AG09319 (cell line): ENCODE measurements around the gene SUCLG1.

Experiments
- DNase-seq: peaks from one replicate; pipeline ENCODE4 v3.0.0-alpha.2; 2010; ENCODE audit warnings: low read depth; ENCODE audit errors: extremely low read depth
- TF ChIP-seq, protein P1 (sequence below): IDR thresholded peaks from 2 replicates; pipeline ENCODE4 v1.5.1; 2011; ENCODE audit warnings: low read depth, mild to moderate bottlenecking, inconsistent platforms, low read length, moderate library complexity

The SUCLG1 gene

DNA sequence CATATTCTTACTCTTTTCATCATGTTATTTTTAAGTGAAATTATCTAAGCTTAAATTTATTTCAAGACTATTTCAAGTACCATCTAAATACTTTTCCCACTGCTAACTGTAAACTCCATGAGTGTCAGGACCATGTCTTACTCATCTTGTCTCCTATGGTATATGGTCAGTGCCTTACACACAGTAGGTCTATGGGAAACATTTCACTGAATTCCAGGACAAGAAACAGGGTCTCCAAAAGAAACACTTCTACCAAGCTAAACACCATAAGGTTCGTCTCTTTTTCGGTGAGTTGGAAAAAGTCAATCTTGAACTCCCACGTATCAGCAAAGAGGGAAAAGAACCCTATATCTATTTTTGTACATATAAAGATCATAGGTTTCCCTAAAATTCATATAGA, 6.5 kb downstream of the SUCLG1 start:
- no peak for DNase-seq
- TF ChIP-seq, protein P1, sequence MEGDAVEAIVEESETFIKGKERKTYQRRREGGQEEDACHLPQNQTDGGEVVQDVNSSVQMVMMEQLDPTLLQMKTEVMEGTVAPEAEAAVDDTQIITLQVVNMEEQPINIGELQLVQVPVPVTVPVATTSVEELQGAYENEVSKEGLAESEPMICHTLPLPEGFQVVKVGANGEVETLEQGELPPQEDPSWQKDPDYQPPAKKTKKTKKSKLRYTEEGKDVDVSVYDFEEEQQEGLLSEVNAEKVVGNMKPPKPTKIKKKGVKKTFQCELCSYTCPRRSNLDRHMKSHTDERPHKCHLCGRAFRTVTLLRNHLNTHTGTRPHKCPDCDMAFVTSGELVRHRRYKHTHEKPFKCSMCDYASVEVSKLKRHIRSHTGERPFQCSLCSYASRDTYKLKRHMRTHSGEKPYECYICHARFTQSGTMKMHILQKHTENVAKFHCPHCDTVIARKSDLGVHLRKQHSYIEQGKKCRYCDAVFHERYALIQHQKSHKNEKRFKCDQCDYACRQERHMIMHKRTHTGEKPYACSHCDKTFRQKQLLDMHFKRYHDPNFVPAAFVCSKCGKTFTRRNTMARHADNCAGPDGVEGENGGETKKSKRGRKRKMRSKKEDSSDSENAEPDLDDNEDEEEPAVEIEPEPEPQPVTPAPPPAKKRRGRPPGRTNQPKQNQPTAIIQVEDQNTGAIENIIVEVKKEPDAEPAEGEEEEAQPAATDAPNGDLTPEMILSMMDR = no peak

DNA sequence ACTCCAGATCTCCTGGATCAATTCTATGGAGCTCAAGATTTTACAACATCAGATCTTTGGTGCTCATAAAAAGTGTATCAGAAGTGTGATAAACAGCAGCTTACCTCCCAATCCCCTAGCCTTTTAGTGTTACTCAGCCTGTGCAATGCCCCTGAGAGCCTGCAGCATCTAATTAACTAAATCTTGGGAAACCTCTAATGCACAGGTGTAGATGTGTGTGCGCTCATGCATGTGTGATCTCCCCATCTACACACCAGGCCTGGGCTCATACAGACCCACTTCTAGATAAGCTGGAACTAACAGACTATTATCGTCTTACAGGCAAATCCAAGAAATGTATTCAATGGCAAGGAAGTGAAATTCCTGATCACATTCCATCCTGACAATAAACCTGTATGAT, 7.5 kb downstream of the SUCLG1 start:
- DNase-seq = no peak
- TF ChIP-seq, protein P1 = no peak

DNA sequence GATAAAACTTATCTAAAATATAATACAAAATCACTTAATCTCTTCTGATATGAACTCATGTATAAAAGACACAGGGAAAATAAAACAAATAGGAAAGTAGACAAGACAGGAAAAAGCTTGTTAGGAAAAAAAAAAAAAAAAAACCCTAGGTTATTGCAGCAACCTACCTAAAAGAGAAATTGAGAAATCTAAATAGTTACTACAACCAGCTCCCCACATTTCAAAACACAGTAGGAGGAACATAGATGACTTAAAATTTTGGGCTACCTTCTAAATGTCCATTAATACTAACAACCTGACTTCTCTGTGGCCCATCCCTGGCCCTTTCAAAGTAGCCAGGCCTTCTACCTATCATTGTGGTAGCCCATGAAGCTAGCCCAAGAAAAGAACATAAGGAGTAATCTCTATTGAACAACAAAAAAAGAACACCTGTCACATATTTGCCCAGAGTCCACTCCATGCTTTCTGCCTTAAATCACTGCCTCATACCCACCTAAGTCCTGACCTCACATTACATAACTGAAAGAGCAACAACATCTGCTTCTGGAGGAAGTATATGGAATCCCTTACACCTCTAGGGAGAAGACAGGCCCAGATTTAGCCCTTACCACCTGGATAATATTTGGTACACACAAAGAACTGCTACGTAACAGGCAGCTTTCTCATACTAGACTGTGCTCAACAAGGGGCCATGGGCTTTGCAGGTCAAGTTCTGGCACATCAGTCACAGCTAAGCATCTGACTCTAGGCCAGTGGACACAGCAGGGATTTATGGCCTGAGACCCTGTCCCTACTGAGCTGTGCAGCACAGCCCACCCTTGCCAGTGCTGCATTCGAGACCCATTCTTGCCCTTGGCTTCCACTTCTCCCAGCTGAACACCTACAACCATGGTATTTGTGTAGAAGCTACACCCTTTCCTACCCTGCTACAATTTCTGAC, 8.5 kb downstream of the SUCLG1 start:
- no peak for DNase-seq
- TF ChIP-seq, protein P1 = no peak

DNA sequence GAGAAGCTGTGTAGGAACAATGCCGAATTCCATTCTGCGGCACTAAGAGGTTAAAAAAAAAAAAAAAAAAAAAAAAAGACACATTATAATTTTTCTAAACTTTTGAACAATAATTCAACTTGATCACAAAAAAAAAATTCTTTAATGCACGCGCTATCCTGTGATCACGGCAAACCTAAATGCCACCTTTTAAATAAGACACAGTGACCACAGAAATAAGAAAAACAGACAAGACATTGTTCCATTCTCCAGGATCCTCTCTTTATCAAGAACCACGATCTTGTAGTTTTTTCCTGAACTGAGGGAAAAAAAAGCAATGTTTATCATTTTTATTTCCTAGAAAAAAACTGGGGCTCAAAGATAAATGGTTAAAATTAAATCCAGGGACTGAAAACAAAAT, 9.4 kb downstream of the SUCLG1 start:
- no peak for DNase-seq
- TF ChIP-seq, protein P1 = no peak

DNA sequence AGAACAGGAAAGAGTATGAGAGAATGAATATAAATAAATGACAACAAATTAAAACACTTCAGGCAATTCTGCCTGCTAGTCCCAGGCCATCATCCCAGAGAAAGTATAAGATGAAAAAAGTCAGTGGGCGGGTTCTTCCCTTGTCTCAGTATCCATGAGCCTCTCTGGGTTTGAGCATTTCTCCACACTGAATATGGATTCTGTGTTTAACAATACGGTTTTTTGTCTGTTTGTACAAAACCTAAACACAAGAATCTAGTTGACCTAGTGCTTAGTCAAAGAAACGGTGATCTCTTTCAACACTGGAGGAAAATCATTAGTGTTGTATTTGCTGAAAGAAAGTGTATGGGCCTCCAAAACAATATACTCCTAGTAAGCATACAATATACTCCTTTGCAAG, 10.0 kb downstream of the SUCLG1 start:
- TF ChIP-seq, protein P1 = no peak
- DNase-seq = no peak

DNA sequence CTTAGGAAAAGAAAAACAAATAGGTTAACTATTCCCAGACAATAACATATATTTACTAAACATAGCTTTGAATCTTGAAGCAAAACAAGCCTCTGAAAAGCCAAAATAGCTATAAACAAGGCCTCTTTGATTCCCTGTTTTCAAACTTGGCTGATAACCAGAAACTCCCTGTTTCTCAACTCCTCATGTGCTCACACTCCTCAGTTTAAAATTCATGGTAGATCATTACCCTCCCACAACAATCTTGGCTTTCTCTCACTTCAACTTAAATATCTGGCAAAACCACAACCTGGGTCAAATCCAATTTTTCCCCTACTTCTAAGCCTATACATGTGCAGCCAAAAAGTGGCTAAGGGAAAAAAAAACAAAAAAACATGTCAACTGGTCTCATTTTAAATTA, 15.6 kb downstream of the SUCLG1 start:
- no peak for DNase-seq
- TF ChIP-seq, protein P1 = no peak

DNA sequence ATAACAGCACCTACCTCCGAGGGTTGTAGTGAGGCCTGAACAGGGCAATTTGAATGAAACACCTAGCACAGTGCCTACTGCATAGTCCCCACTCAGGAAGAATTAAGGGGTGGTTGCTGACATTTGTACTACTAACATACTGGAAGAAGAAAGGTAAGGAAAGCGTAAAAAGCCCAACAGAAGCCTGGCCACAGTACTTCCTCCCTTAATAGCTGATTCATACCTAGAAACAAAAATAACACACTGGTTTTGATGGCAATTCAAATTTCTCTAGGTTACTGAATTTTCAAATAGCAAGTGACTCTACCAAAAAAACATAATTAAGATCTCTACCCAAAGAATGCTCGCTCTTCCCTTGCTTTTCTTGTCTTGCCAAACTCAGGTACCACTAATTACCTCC, 16.2 kb downstream of the SUCLG1 start:
- TF ChIP-seq, protein P1 = no peak
- no peak for DNase-seq
